HEK293 (cell line): ENCODE data around the gene RAB24.

ENCODE experiments used
- CTCF ChIA-PET: fragments of 350-600 bp; formaldehyde crosslinking; extraction: SDS; loops from one replicate; lab custom pipeline; 2021; ENCODE audit warnings: antibody characterized with exemption; lab: Yijun Ruan, JAX
- POLR2A ChIA-PET: fragments of 300-600 bp; formaldehyde crosslinking; extraction: SDS; loops from one replicate; lab custom pipeline; 2020; ENCODE audit warnings: antibody characterized with exemption, inconsistent platforms; lab: Yijun Ruan, JAX
- H3K27ac ChIP-seq: fragments of 200-500 bp; sonication (Bioruptor generic); 2 replicates; pipeline ENCODE4 v1.5.1; 2014; ENCODE audit warnings: low read depth, low read length, control low read depth, inconsistent platforms; ENCODE audit errors: extremely low read depth
- H3K36me3 ChIP-seq, 2 experiments: fragments of 200-500 bp in 1 of 2; sonication (Bioruptor generic) in 1 of 2; 1 replicate in 1 of 2; 2 replicates in 1 of 2; pipeline ENCODE4 v1.5.1; 2014 to 2017; ENCODE audit warnings: inconsistent platforms in 2 of 2, low read length in 2 of 2; ENCODE audit not compliant: control insufficient read depth in 2 of 2, insufficient read depth in 1 of 2
- H3K4me1 ChIP-seq: fragments of 200-500 bp; sonication (Bioruptor generic); 2 replicates; pipeline ENCODE4 v1.5.1; 2014; ENCODE audit warnings: mild to moderate bottlenecking, low read length, inconsistent platforms; ENCODE audit not compliant: control insufficient read depth, insufficient read depth
- H3K4me3 ChIP-seq: 2 replicates; pipeline ENCODE4 v1.5.1; 2011; ENCODE audit warnings: low read depth, mild to moderate bottlenecking, control low read depth, low read length, moderate library complexity
- H3K9me3 ChIP-seq: fragments of 200-500 bp; sonication (Bioruptor generic); 2 replicates; pipeline ENCODE4 v1.5.1; 2014; ENCODE audit warnings: low read depth, low read length, inconsistent platforms; ENCODE audit not compliant: control insufficient read depth, insufficient read depth
- GLIS1 ChIP-seq: fragments of 450-650 bp; formaldehyde crosslinking; IDR thresholded peaks from 2 replicates; pipeline ENCODE4 v1.5.1; 2016; ENCODE audit warnings: missing biosample characterization, missing genetic modification characterization
- HOXA7 ChIP-seq: sonication (generic); formaldehyde crosslinking; IDR thresholded peaks from 2 replicates; pipeline ENCODE4 v1.8.1; 2022; ENCODE audit warnings: missing genetic modification reagents, borderline replicate concordance
- MEIS1 ChIP-seq: sonication (generic); formaldehyde crosslinking; IDR thresholded peaks from 2 replicates; pipeline ENCODE4 v1.8.1; 2022; ENCODE audit warnings: missing genetic modification reagents, mild to moderate bottlenecking, borderline replicate concordance
- OSR2 ChIP-seq: fragments of 450-650 bp; formaldehyde crosslinking; IDR thresholded peaks from 2 replicates; pipeline ENCODE4 v1.5.1; 2016; ENCODE audit warnings: missing biosample characterization, missing genetic modification characterization
- ZBTB8A ChIP-seq: fragments of 450-650 bp; formaldehyde crosslinking; IDR thresholded peaks from 2 replicates; pipeline ENCODE4 v1.5.1; 2016; ENCODE audit warnings: missing biosample characterization, missing genetic modification characterization
- ZFP37 ChIP-seq: fragments of 450-650 bp; formaldehyde crosslinking; IDR thresholded peaks from 2 replicates; pipeline ENCODE4 v1.5.1; 2016; ENCODE audit warnings: missing biosample characterization, missing genetic modification characterization
- ZFP69B ChIP-seq: fragments of 450-650 bp; formaldehyde crosslinking; IDR thresholded peaks from 2 replicates; pipeline ENCODE4 v1.5.1; 2016; ENCODE audit warnings: missing biosample characterization, missing genetic modification characterization
- ZIC2 ChIP-seq: fragments of 450-650 bp; formaldehyde crosslinking; IDR thresholded peaks from 2 replicates; pipeline ENCODE4 v1.5.1; 2016; ENCODE audit warnings: missing biosample characterization, missing genetic modification characterization
- ZNF112 ChIP-seq: fragments of 450-650 bp; formaldehyde crosslinking; IDR thresholded peaks from 2 replicates; pipeline ENCODE4 v1.5.0; 2017; ENCODE audit warnings: missing biosample characterization, missing genetic modification characterization
- ZNF146 ChIP-seq: fragments of 450-650 bp; formaldehyde crosslinking; IDR thresholded peaks from 2 replicates; pipeline ENCODE4 v1.5.1; 2016; ENCODE audit warnings: missing biosample characterization, missing genetic modification characterization
- ZNF169 ChIP-seq: fragments of 450-650 bp; formaldehyde crosslinking; IDR thresholded peaks from 2 replicates; pipeline ENCODE4 v1.5.1; 2016; ENCODE audit warnings: missing biosample characterization, missing genetic modification characterization
- ZNF2 ChIP-seq: fragments of 450-650 bp; formaldehyde crosslinking; IDR thresholded peaks from 2 replicates; pipeline ENCODE4 v1.5.1; 2016; ENCODE audit warnings: missing biosample characterization, missing genetic modification characterization
- ZNF23 ChIP-seq: fragments of 450-650 bp; formaldehyde crosslinking; IDR thresholded peaks from 2 replicates; pipeline ENCODE4 v1.5.1; 2016; ENCODE audit warnings: missing biosample characterization, missing genetic modification characterization, borderline replicate concordance
- ZNF549 ChIP-seq: fragments of 450-650 bp; IDR thresholded peaks from 2 replicates; pipeline ENCODE4 v1.5.1; 2018; ENCODE audit warnings: missing biosample characterization, missing genetic modification characterization, mild to moderate bottlenecking, inconsistent platforms, moderate library complexity
- TF ChIP-seq, protein P1 (sequence below): fragments of 450-650 bp; formaldehyde crosslinking; conservative IDR thresholded peaks from 2 replicates; pipeline ENCODE4 v1.5.1; 2016; ENCODE audit warnings: low read depth, missing biosample characterization, missing genetic modification characterization
- TF ChIP-seq, protein P2 (sequence below): fragments of 450-650 bp; formaldehyde crosslinking; IDR thresholded peaks from 2 replicates; pipeline ENCODE4 v1.5.1; 2016; ENCODE audit warnings: missing biosample characterization, missing genetic modification characterization
- TF ChIP-seq, protein P3 (sequence below): fragments of 450-650 bp; formaldehyde crosslinking; IDR thresholded peaks from 2 replicates; pipeline ENCODE4 v1.5.1; 2016; ENCODE audit warnings: missing biosample characterization, missing genetic modification characterization
- TF ChIP-seq, protein P4 (sequence below): fragments of 450-650 bp; formaldehyde crosslinking; IDR thresholded peaks from 2 replicates; pipeline ENCODE4 v1.5.1; 2017; ENCODE audit warnings: missing biosample characterization, missing genetic modification characterization
- TF ChIP-seq, protein P5 (sequence below): fragments of 450-650 bp; formaldehyde crosslinking; conservative IDR thresholded peaks from 2 replicates; pipeline ENCODE4 v1.5.1; 2016; ENCODE audit warnings: low read depth, missing biosample characterization, missing genetic modification characterization

The RAB24 gene

DNA sequence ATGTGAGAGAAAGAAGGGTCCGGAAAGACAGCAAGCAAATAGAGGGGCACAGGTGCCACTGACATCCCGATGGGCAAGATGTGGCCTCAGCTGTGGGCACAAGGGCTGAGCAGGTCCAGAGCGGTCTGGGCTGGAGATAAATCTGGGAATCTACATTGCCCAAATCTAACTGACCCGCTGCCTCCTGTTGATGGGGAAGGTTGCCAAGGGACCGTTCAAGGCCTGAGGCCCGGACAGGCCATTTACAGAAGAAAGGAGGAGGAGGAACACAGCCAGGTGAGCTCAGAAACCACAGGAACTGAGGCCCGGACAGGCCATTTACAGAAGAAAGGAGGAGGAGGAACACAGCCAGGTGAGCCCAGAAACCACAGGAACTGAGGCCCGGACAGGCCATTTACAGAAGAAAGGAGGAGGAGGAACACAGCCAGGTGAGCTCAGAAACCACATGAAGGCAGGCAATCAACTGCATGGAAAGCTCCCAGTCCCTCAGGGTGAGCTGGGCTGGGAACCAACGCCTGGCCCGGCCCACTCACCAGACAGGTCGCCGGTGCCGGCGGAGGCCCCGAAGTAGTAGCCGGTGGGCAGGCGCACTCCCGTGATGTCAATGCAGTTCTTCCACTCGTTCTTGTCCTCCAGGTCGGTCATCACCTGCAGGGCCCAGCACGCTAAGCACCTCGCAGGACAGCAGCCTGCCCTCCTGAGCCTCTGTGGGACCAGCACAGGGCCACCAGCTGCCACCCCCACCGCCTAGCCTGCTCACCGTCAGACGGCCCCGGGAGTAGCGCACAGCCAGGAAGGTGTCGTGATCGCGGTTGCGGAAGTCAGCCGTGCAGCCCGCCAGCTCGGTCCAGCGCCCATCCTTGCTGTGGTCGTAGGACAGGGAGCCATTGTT is 33.3 kb upstream of the RAB24 start (continued):
- TF ChIP-seq HOXA7 (CRISPR knock-in tag): no peak
- TF ChIP-seq MEIS1: no peak
- TF ChIP-seq, protein P1, sequence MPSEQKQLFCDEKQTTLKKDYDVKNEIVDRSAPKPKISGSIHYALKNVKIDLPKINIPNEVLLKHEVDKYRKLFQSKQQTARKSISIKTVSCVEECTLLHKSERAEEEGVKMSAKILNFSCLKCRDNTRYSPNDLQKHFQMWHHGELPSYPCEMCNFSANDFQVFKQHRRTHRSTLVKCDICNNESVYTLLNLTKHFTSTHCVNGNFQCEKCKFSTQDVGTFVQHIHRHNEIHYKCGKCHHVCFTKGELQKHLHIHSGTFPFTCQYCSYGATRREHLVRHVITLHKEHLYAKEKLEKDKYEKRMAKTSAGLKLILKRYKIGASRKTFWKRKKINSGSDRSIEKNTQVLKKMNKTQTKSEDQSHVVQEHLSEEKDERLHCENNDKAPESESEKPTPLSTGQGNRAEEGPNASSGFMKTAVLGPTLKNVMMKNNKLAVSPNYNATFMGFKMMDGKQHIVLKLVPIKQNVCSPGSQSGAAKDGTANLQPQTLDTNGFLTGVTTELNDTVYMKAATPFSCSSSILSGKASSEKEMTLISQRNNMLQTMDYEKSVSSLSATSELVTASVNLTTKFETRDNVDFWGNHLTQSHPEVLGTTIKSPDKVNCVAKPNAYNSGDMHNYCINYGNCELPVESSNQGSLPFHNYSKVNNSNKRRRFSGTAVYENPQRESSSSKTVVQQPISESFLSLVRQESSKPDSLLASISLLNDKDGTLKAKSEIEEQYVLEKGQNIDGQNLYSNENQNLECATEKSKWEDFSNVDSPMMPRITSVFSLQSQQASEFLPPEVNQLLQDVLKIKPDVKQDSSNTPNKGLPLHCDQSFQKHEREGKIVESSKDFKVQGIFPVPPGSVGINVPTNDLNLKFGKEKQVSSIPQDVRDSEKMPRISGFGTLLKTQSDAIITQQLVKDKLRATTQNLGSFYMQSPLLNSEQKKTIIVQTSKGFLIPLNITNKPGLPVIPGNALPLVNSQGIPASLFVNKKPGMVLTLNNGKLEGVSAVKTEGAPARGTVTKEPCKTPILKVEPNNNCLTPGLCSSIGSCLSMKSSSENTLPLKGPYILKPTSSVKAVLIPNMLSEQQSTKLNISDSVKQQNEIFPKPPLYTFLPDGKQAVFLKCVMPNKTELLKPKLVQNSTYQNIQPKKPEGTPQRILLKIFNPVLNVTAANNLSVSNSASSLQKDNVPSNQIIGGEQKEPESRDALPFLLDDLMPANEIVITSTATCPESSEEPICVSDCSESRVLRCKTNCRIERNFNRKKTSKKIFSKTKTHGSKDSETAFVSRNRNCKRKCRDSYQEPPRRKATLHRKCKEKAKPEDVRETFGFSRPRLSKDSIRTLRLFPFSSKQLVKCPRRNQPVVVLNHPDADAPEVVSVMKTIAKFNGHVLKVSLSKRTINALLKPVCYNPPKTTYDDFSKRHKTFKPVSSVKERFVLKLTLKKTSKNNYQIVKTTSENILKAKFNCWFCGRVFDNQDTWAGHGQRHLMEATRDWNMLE: no peak
- no peak for TF ChIP-seq ZNF169 (tag by site-specific recombination)
- TF ChIP-seq ZBTB8A: no peak

DNA sequence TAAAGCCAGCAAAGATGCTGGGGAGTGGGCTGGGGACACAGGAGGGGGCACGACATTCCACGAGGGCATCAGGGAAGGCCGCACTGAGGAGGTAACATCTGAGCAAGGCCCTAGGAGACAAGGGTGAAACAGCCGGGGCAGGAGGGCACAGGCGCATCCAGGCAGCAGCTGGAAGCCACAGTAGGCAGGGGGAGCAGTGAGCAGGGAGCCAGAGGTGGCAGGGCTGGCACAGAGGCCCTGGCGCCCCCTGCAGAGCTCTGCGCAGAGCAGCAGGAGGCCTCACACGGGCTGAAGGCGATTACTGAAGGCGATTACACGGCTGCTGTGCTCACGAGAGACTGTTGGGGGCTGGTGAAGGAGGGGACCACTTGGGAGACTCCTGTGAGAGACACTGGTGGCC is 32.6 kb upstream of the RAB24 start:
- Histone ChIP-seq H3K4me1 (no peaks in the 10 kb centered on the region), H3K4me3 (no peak overlapping the region), H3K27ac (no peak overlapping the region), H3K9me3 (no peaks in the 10 kb centered on the region), H3K36me3 (peaks cover 11 to 87% of the 10 kb centered on the region in 2 experiments; a peak in 2 of 3 replicates)
- POLR2A ChIA-PET: interaction anchor here (0.5 to 1.8 kb wide), 4 partner anchors 15 to 118 kb away, joined by 3 to 8 read pairs (median 4); partner anchors contain the start of gene LMAN2
- CTCF ChIA-PET: interaction anchor here (0.7 to 1.6 kb wide), 11 partner anchors 9 to 913 kb away, joined by 3 to 6 read pairs (median 5); no protein-coding TSS in a partner anchor
- TF ChIP-seq ZNF146 (tag by site-specific recombination): no peak
- TF ChIP-seq ZFP37 (tag by site-specific recombination): no peak
- TF ChIP-seq, protein P2, sequence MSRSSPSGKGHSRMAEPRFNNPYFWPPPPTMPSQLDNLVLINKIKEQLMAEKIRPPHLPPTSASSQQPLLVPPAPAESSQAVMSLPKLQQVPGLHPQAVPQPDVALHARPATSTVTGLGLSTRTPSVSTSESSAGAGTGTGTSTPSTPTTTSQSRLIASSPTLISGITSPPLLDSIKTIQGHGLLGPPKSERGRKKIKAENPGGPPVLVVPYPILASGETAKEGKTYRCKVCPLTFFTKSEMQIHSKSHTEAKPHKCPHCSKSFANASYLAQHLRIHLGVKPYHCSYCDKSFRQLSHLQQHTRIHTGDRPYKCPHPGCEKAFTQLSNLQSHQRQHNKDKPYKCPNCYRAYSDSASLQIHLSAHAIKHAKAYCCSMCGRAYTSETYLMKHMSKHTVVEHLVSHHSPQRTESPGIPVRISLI (tag by site-specific recombination): no peak
- TF ChIP-seq, protein P3, sequence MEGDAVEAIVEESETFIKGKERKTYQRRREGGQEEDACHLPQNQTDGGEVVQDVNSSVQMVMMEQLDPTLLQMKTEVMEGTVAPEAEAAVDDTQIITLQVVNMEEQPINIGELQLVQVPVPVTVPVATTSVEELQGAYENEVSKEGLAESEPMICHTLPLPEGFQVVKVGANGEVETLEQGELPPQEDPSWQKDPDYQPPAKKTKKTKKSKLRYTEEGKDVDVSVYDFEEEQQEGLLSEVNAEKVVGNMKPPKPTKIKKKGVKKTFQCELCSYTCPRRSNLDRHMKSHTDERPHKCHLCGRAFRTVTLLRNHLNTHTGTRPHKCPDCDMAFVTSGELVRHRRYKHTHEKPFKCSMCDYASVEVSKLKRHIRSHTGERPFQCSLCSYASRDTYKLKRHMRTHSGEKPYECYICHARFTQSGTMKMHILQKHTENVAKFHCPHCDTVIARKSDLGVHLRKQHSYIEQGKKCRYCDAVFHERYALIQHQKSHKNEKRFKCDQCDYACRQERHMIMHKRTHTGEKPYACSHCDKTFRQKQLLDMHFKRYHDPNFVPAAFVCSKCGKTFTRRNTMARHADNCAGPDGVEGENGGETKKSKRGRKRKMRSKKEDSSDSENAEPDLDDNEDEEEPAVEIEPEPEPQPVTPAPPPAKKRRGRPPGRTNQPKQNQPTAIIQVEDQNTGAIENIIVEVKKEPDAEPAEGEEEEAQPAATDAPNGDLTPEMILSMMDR (tag by site-specific recombination): peak; percentile 90
- TF ChIP-seq ZNF2: peak; percentile 66; the same call in 1 of the 2 replicates
- peak; percentile 82 for TF ChIP-seq GLIS1
- peak; percentile 74 for TF ChIP-seq ZIC2

DNA sequence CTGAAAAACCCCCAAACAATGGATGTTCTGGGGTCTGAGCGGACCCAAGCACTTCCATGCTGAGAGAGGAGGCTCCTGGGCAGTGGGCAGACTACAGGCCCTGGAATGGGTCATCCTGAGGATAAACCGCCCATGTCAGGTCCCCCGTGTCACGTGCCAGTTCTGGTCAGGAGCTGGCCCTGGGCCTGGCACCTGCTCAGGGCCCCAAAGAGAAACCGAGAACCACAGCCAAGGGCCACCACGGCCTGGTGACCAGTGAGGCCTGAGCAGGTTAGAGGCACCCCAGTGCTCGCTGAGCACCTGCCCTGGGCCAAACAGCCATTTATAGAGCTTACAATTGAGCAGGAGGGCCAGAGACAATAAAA is 32.2 kb upstream of the RAB24 start:
- ChIA-PET CTCF (interaction anchor here (0.7 to 1.6 kb wide), 9 partner anchors 12 to 913 kb away, joined by 3 to 6 read pairs (median 5); no protein-coding TSS in a partner anchor), POLR2A (interaction anchor here (1.6 to 1.8 kb wide), 2 partner anchors 16 to 119 kb away, joined by 3 to 8 read pairs; partner anchors contain the start of gene LMAN2)
- Histone ChIP-seq H3K36me3 (peaks cover 11 to 91% of the 10 kb centered on the region in 2 experiments; a peak in 2 of 3 replicates), H3K9me3 (no peaks in the 10 kb centered on the region), H3K4me1 (no peaks in the 10 kb centered on the region), H3K4me3 (no peak overlapping the region), H3K27ac (no peak overlapping the region)
- TF ChIP-seq ZNF23 (tag by site-specific recombination) (no peak), ZFP69B (tag by site-specific recombination) (no peak), ZNF549 (tag by site-specific recombination) (no peak), ZNF112 (no peak), OSR2 (no peak)
- TF ChIP-seq, protein P4, sequence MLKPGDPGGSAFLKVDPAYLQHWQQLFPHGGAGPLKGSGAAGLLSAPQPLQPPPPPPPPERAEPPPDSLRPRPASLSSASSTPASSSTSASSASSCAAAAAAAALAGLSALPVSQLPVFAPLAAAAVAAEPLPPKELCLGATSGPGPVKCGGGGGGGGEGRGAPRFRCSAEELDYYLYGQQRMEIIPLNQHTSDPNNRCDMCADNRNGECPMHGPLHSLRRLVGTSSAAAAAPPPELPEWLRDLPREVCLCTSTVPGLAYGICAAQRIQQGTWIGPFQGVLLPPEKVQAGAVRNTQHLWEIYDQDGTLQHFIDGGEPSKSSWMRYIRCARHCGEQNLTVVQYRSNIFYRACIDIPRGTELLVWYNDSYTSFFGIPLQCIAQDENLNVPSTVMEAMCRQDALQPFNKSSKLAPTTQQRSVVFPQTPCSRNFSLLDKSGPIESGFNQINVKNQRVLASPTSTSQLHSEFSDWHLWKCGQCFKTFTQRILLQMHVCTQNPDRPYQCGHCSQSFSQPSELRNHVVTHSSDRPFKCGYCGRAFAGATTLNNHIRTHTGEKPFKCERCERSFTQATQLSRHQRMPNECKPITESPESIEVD (tag by site-specific recombination): no peak
- TF ChIP-seq, protein P5, sequence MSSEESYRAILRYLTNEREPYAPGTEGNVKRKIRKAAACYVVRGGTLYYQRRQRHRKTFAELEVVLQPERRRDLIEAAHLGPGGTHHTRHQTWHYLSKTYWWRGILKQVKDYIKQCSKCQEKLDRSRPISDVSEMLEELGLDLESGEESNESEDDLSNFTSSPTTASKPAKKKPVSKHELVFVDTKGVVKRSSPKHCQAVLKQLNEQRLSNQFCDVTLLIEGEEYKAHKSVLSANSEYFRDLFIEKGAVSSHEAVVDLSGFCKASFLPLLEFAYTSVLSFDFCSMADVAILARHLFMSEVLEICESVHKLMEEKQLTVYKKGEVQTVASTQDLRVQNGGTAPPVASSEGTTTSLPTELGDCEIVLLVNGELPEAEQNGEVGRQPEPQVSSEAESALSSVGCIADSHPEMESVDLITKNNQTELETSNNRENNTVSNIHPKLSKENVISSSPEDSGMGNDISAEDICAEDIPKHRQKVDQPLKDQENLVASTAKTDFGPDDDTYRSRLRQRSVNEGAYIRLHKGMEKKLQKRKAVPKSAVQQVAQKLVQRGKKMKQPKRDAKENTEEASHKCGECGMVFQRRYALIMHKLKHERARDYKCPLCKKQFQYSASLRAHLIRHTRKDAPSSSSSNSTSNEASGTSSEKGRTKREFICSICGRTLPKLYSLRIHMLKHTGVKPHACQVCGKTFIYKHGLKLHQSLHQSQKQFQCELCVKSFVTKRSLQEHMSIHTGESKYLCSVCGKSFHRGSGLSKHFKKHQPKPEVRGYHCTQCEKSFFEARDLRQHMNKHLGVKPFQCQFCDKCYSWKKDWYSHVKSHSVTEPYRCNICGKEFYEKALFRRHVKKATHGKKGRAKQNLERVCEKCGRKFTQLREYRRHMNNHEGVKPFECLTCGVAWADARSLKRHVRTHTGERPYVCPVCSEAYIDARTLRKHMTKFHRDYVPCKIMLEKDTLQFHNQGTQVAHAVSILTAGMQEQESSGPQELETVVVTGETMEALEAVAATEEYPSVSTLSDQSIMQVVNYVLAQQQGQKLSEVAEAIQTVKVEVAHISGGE (tag by site-specific recombination): no peak
